B cell (primary cell): ENCODE results near the gene OVOL3. TPM values are rescaled to one million over a fixed set of nuclear protein-coding genes. Genes with fewer than 3 reads are reported as not detected.
"Not testable (repeated sequence)": the region's sequence is repeated elsewhere in the genome, so short reads cannot be mapped to it uniquely, and the experiment has no call there.

ENCODE experiments used
- ATAC-seq: fragments of 200-7000 bp; cut with Tn5 transposase; one replicate; pipeline ENCODE4 v1.10.0; 2021; ENCODE audit warnings: low read depth, mild to moderate bottlenecking, moderate number of reproducible peaks, moderate library complexity
- CTCF ChIA-PET: fragments of 350-600 bp; sonication (Branson Sonifier 250); formaldehyde crosslinking; loops from one replicate; lab custom pipeline; 2021; ENCODE audit warnings: antibody characterized with exemption, inconsistent platforms; lab: Charles Lee
- POLR2A ChIA-PET: fragments of 350-600 bp; sonication (Branson Sonifier 250); formaldehyde crosslinking; loops from one replicate; lab custom pipeline; 2021; ENCODE audit warnings: antibody characterized with exemption; lab: Charles Lee
- DNase-seq: peaks from one replicate; pipeline ENCODE4 v3.0.0; 2013
- H2AFZ ChIP-seq: 2 replicates; pipeline ENCODE4 v1.6.1; 2012; ENCODE audit warnings: mild to moderate bottlenecking, low read depth, low read length; ENCODE audit not compliant: insufficient read depth, poor library complexity, severe bottlenecking
- H3K27ac ChIP-seq, 2 donors: 1 replicate in 1 of 2; 2 replicates in 1 of 2; pipeline ENCODE4 v1.5.1; 2012 to 2013; ENCODE audit warnings: low read length in 2 of 2, mild to moderate bottlenecking in 2 of 2, moderate library complexity in 1 of 2
- H3K27me3 ChIP-seq, 4 experiments: fragments of 200-600 bp in 1 of 4; sonication (generic) in 1 of 4; replicated peaks in 1 of 4; 1 replicate in 2 of 4; 2 replicates in 2 of 4; pipeline versions ENCODE4 v1.6.1 to v1.7.0; 2013 to 2016; ENCODE audit warnings: low read length in 3 of 4, mild to moderate bottlenecking in 2 of 4, mixed read lengths in 1 of 4, moderate library complexity in 1 of 4; ENCODE audit not compliant: insufficient read depth in 4 of 4, control insufficient read depth in 3 of 4; ENCODE audit errors: control extremely low read depth in 1 of 4
- H3K36me3 ChIP-seq, 2 experiments: replicated peaks in 1 of 2; 1 replicate in 1 of 2; 2 replicates in 1 of 2; pipeline versions ENCODE4 v1.6.1 to v1.7.1; 2013; ENCODE audit warnings: low read length in 1 of 2; ENCODE audit not compliant: insufficient read depth in 2 of 2, control insufficient read depth in 1 of 2; ENCODE audit errors: control extremely low read depth in 1 of 2, extremely low read depth in 1 of 2
- H3K4me1 ChIP-seq, 2 donors: fragments of 200-600 bp in 1 of 2; sonication (generic) in 1 of 2; 1 replicate in 1 of 2; 2 replicates in 1 of 2; pipeline versions ENCODE4 v1.5.1 to v1.6.1; 2013 to 2017; ENCODE audit warnings: low read length in 2 of 2; ENCODE audit not compliant: control insufficient read depth in 2 of 2, insufficient read depth in 2 of 2
- H3K4me2 ChIP-seq: replicated peaks from 2 replicates; pipeline ENCODE3; 2012; ENCODE audit warnings: mild to moderate bottlenecking, low read depth, low read length; ENCODE audit not compliant: poor library complexity, severe bottlenecking
- H3K4me3 ChIP-seq, 5 experiments: fragments of 200-600 bp in 1 of 5; sonication (generic) in 1 of 5; 1 replicate in 3 of 5; 2 replicates in 2 of 5; pipeline versions ENCODE4 v1.5.1 to v1.7.0; 2011 to 2016; ENCODE audit warnings: low read length in 4 of 5, mild to moderate bottlenecking in 4 of 5, low read depth in 2 of 5, control low read depth in 1 of 5, moderate library complexity in 1 of 5; ENCODE audit not compliant: insufficient read depth in 1 of 5; ENCODE audit errors: control extremely low read depth in 1 of 5, extremely low read depth in 1 of 5
- H3K79me2 ChIP-seq: fragments of 200-600 bp; sonication (generic); one replicate; pipeline ENCODE4 v1.6.0; 2016; ENCODE audit warnings: low read length; ENCODE audit not compliant: control insufficient read depth, insufficient read depth
- H3K9ac ChIP-seq: fragments of 200-600 bp; sonication (generic); 2 replicates; pipeline ENCODE4 v1.6.1; 2017; ENCODE audit warnings: mild to moderate bottlenecking, low read length, moderate library complexity
- H3K9me3 ChIP-seq, 3 donors: one replicate each; pipeline versions ENCODE4 v1.6.1 to v1.7.1; 2013; ENCODE audit warnings: low read length in 2 of 3; ENCODE audit not compliant: control insufficient read depth in 2 of 3, insufficient read depth in 1 of 3; ENCODE audit errors: control extremely low read depth in 1 of 3
- H4K20me1 ChIP-seq: 2 replicates; pipeline ENCODE4 v1.6.0; 2012; ENCODE audit warnings: mild to moderate bottlenecking, low read length; ENCODE audit not compliant: insufficient read depth, control insufficient read depth, poor library complexity, severe bottlenecking
- H3K27ac Mint-ChIP-seq: one replicate; pipeline ENCODE4 v1.8.0; 2021; ENCODE audit warnings: mixed read lengths
- H3K27me3 Mint-ChIP-seq: one replicate; pipeline ENCODE4 v1.8.0; 2021; ENCODE audit warnings: mixed read lengths
- H3K4me1 Mint-ChIP-seq: one replicate; pipeline ENCODE4 v1.8.0; 2021; ENCODE audit warnings: mixed read lengths
- H3K4me3 Mint-ChIP-seq: one replicate; pipeline ENCODE4 v1.8.0; 2021; ENCODE audit warnings: mixed read lengths
- H3K9me3 Mint-ChIP-seq: one replicate; pipeline ENCODE4 v1.8.0; 2022; ENCODE audit warnings: mixed read lengths; ENCODE audit not compliant: insufficient read depth
- EZH2 ChIP-seq: IDR thresholded peaks from 2 replicates; pipeline ENCODE4 v1.6.1; 2012; ENCODE audit warnings: borderline replicate concordance, low read depth, mild to moderate bottlenecking, moderate library complexity, low read length; ENCODE audit not compliant: insufficient read depth, poor library complexity, severe bottlenecking
- WGBS: methylation state at CpG from one replicate; pipeline ENCODE4 v1.1.5; 2013; ENCODE audit warnings: missing lambda C conversion rate; ENCODE audit not compliant: insufficient coverage; 5-methylcytosine and 5-hydroxymethylcytosine counted together
- intact Hi-C: fragments of 100-400 bp; cut with micrococcal nuclease; formaldehyde crosslinking; loops from one replicate; pipeline ENCODE4 v1.10.0; 2022
- polyA plus RNA-seq: library from polyadenylated mRNA; depleted of rRNA; stranded (reverse); fragments of >200 nt; gene quantifications from 2 replicates; pipeline ENCODE4 v1.2.3, GENCODE V29; 2012
- total RNA-seq, 2 donors: library from RNA; stranded (reverse); fragments of 120-200 nt in 1 of 2; gene quantifications; 1 replicate in 1 of 2; 2 replicates in 1 of 2; pipeline versions ENCODE4 v1.2.3 to v1.2.4, GENCODE V29; 2013 to 2022
- TF ChIP-seq, protein P1 (sequence below): fragments of 200-600 bp; IDR thresholded peaks from one replicate; pipeline ENCODE4 v1.8.0; 2022; ENCODE audit warnings: antibody characterized with exemption, mild to moderate bottlenecking

Gene OVOL3
- total and polyA plus RNA-seq, 2 donors (not counting 1 experiment from before 2014, with no cell fraction given), result not detected

DNA sequence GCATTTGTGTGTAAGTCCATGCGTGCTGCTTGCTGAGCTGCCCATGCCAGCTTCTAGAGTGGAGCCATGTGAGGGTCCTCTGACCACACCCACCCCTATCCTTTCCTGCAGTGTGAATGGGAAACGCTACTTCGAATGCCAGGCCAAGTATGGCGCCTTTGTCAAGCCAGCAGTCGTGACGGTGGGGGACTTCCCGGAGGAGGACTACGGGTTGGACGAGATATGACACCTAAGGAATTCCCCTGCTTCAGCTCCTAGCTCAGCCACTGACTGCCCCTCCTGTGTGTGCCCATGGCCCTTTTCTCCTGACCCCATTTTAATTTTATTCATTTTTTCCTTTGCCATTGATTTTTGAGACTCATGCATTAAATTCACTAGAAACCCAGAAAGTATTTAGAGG, 14.6 kb downstream of the OVOL3 start:
- Histone ChIP-seq H3K4me2 (no peak overlapping the region), H3K27ac (no peak overlapping the region), H3K9ac (no peak overlapping the region), H3K4me3 (no peak overlapping the region), H3K27me3 (no peaks in the 10 kb centered on the region), H2AFZ (no peak overlapping the region), H3K4me1 (peaks cover 9 to 18% of the 10 kb centered on the region in 2 donors), H3K79me2 (peaks cover 5% of the 10 kb centered on the region), H4K20me1 (peaks cover 7% of the 10 kb centered on the region), H3K9me3 (peaks cover 0 to 14% (median 0%) of the 10 kb centered on the region in 3 donors), H3K36me3 (peaks cover 0 to 33% of the 10 kb centered on the region in 2 experiments)
- intact Hi-C loops, result no loop called here
- 93% methylated on average over 5 of the region's 9 CpGs for WGBS
- no peaks in the 10 kb centered on the region for H3K9me3 Mint-ChIP-seq
- DNase-seq, result no peak
- TF ChIP-seq, protein P1, sequence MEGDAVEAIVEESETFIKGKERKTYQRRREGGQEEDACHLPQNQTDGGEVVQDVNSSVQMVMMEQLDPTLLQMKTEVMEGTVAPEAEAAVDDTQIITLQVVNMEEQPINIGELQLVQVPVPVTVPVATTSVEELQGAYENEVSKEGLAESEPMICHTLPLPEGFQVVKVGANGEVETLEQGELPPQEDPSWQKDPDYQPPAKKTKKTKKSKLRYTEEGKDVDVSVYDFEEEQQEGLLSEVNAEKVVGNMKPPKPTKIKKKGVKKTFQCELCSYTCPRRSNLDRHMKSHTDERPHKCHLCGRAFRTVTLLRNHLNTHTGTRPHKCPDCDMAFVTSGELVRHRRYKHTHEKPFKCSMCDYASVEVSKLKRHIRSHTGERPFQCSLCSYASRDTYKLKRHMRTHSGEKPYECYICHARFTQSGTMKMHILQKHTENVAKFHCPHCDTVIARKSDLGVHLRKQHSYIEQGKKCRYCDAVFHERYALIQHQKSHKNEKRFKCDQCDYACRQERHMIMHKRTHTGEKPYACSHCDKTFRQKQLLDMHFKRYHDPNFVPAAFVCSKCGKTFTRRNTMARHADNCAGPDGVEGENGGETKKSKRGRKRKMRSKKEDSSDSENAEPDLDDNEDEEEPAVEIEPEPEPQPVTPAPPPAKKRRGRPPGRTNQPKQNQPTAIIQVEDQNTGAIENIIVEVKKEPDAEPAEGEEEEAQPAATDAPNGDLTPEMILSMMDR, result no peak
- TF ChIP-seq EZH2, result no peak
- POLR2A ChIA-PET, result no interaction called here
- CTCF ChIA-PET, result interaction anchor here (1.1 to 8.2 kb wide), 3 partner anchors 8 to 41 kb away, joined by 3 to 146 read pairs (median 42); partner anchors contain the start of genes CAPNS1, POLR2I and TBCB
- no peak for ATAC-seq
- H3K27ac Mint-ChIP-seq, result peak overlapping the region; percentile 46
- peak overlapping the region; percentile 32 for H3K4me3 Mint-ChIP-seq
- H3K4me1 Mint-ChIP-seq, result peaks cover 12% of the 10 kb centered on the region
- H3K27me3 Mint-ChIP-seq, result no peaks in the 10 kb centered on the region

DNA sequence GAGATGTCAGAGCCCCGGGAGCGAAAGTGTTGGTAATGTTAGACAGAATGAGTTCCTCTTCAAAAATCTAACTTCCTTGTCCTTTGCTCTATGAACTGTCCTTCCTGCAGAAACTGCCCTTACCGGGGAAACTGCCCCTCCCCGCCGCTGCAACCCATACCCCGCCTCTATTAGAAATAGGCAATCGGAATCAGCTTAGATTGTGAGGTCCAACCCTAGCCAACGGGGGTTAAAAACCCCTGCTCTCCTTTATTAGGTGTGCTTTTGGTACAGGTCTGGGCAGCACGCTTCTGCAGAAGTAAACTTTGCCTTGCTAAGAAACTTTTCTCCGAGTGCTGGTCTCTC, 17.4 kb downstream of the OVOL3 start:
- H3K79me2 ChIP-seq, result no peaks in the 10 kb centered on the region
- peaks cover 0 to 14% (median 0%) of the 10 kb centered on the region in 3 donors for H3K9me3 ChIP-seq
- ChIA-PET CTCF (interaction anchor here (0.7 to 8.2 kb wide), 23 partner anchors 10 to 434 kb away, joined by 3 to 146 read pairs (median 5); partner anchors contain the start of genes CAPNS1, COX7A1, POLR2I and TBCB), POLR2A (interaction anchor here (0.8 to 3.3 kb wide), 5 partner anchors 11 to 559 kb away, joined by 3 to 33 read pairs (median 5); partner anchors contain the start of genes CAPNS1, POLR2I, ZNF146 and ZNF565)
- H3K27me3 ChIP-seq, result no peaks in the 10 kb centered on the region
- no CpG with 5 or more reads among the region's 10 CpGs for WGBS
- peaks cover 15% of the 10 kb centered on the region for H3K4me1 Mint-ChIP-seq
- ATAC-seq (peak; percentile 14), DNase-seq (no peak)
- H3K27ac ChIP-seq, result peak overlapping the region; percentile 59 to 70
- no peaks in the 10 kb centered on the region for H3K9me3 Mint-ChIP-seq
- peak overlapping the region; percentile 93 for H2AFZ ChIP-seq
- H3K36me3 ChIP-seq, result peaks cover 0 to 19% of the 10 kb centered on the region in 2 experiments
- no peaks in the 10 kb centered on the region for H4K20me1 ChIP-seq
- peak overlapping the region; percentile 78 for H3K4me2 ChIP-seq
- peak overlapping the region; percentile 65 to 84 (median 76) for H3K4me3 ChIP-seq
- H3K9ac ChIP-seq, result peak overlapping the region; percentile 72
- intact Hi-C loops, result loop anchor here (1.0 to 2.0 kb wide), 2 partner anchors 11 to 74 kb away; partner anchors contain the start of genes THAP8 and WDR62
- H3K4me3 Mint-ChIP-seq, result peak overlapping the region; percentile 98
- TF ChIP-seq EZH2, result no peak
- TF ChIP-seq, protein P1, result no peak
- peak overlapping the region; percentile 96 for H3K27ac Mint-ChIP-seq
- H3K27me3 Mint-ChIP-seq, result no peaks in the 10 kb centered on the region
- peaks cover 9 to 32% of the 10 kb centered on the region in 2 donors for H3K4me1 ChIP-seq

DNA sequence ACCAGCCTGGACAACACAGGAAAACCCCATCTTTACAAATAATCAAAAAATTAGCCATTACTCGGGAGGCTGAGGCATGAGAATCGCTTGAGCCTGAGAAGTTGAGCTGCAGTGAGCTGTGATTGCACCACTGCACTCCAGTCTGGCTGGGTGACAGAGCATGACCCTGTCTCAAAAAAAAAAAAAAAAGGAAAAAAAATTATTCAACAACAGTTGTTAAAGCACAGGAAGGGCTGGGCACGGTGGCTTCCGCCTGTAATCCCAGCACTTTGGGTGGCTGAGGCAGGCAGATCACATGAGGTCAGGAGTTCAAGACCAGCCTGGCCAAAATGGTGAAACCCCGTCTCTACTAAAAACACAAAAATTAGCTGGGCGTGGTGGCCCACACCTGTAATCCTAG, 20.3 kb downstream of the OVOL3 start:
- POLR2A ChIA-PET, intact Hi-C loops, H3K36me3 ChIP-seq, H2AFZ ChIP-seq, H3K27ac ChIP-seq, H3K27me3 Mint-ChIP-seq, H3K27ac Mint-ChIP-seq, H4K20me1 ChIP-seq, H3K4me3 ChIP-seq, H3K4me2 ChIP-seq, H3K79me2 ChIP-seq, H3K9me3 Mint-ChIP-seq, H3K27me3 ChIP-seq, ATAC-seq, H3K4me3 Mint-ChIP-seq, H3K9ac ChIP-seq, DNase-seq: not testable (repeated sequence)
- CTCF ChIA-PET, result interaction anchor here (0.7 to 8.2 kb wide), 2 partner anchors 35 to 1177 kb away, joined by 4 to 146 read pairs; no protein-coding TSS in a partner anchor
- peaks cover 9 to 32% of the 10 kb centered on the region in 2 donors for H3K4me1 ChIP-seq
- H3K9me3 ChIP-seq, result peaks cover 0 to 14% (median 0%) of the 10 kb centered on the region in 3 donors
- peaks cover 15% of the 10 kb centered on the region for H3K4me1 Mint-ChIP-seq
- 57% methylated on average over 5 of the region's 6 CpGs for WGBS
